AG09309 (cell line): ENCODE measurements around the gene TMED4.

Source experiments
- DNase-seq: peaks from one replicate; pipeline ENCODE4 v3.0.0-alpha.2; 2010; ENCODE audit warnings: low read depth
- H3K4me3 ChIP-seq: 2 replicates; pipeline ENCODE4 v1.5.1; 2011; ENCODE audit warnings: mild to moderate bottlenecking, low read depth, low read length, moderate library complexity; ENCODE audit not compliant: control insufficient read depth
- TF ChIP-seq, protein P1 (sequence below): IDR thresholded peaks from 2 replicates; pipeline ENCODE4 v1.5.1; 2011; ENCODE audit warnings: mild to moderate bottlenecking, low read depth, low read length, inconsistent platforms; ENCODE audit not compliant: insufficient read depth, control insufficient read depth; ENCODE audit errors: missing control alignments

The TMED4 gene

DNA sequence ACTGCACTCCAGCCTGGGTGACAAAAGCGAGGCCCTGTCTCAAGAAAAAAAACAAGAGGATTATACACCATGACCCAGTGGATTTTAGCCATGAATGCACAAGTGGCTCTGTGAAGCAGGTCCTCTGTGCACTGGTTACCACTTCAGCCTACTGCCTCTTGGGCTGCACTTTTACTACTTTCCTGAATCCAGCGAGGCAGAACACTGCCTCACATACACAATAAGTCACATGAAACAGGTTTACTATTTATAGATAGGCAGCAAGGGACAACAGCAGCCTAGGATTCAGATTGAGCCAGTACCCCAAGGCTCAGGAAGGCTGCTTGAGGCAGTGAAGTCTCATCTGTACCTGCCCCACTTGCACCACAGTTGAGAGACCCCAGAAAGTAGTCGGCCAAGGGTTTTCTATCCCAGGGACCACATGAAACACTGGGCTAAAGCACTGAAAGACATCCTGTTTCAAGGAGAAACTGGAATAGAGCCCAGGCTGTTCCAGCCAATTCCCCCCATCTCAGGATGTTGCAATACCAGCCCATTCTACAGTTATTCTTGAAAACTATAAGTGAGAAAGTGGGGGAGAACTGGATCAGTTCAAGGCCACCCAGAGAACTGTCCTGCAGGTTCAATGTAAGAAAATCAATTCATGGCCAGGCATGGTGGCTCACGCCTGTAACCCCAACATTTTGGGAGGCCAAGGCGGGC is 14.1 kb upstream of the TMED4 start:
- DNase-seq = no peak
- no peak overlapping the region for H3K4me3 ChIP-seq
- TF ChIP-seq, protein P1, sequence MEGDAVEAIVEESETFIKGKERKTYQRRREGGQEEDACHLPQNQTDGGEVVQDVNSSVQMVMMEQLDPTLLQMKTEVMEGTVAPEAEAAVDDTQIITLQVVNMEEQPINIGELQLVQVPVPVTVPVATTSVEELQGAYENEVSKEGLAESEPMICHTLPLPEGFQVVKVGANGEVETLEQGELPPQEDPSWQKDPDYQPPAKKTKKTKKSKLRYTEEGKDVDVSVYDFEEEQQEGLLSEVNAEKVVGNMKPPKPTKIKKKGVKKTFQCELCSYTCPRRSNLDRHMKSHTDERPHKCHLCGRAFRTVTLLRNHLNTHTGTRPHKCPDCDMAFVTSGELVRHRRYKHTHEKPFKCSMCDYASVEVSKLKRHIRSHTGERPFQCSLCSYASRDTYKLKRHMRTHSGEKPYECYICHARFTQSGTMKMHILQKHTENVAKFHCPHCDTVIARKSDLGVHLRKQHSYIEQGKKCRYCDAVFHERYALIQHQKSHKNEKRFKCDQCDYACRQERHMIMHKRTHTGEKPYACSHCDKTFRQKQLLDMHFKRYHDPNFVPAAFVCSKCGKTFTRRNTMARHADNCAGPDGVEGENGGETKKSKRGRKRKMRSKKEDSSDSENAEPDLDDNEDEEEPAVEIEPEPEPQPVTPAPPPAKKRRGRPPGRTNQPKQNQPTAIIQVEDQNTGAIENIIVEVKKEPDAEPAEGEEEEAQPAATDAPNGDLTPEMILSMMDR = no peak

DNA sequence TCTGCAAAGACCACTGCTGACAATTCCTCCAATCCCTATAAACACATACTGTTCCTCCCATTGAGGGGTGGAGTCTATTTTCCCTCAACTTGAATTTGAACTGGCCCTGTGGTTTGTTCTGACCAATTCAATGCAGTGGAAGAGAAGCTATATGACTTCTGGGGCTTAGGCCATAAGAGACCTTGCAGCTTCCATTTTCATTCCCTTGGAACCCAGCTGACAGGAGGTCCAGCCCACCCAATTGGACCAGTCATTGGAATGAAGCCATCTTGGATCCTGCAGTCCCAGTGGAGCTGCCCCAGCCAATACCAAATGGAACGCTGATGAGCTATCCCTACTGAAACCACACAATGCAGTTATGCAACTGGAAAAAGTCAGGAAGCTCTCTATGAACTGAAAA is 8.9 kb upstream of the TMED4 start:
- DNase-seq = no peak
- no peak overlapping the region for H3K4me3 ChIP-seq
- TF ChIP-seq, protein P1 = no peak

DNA sequence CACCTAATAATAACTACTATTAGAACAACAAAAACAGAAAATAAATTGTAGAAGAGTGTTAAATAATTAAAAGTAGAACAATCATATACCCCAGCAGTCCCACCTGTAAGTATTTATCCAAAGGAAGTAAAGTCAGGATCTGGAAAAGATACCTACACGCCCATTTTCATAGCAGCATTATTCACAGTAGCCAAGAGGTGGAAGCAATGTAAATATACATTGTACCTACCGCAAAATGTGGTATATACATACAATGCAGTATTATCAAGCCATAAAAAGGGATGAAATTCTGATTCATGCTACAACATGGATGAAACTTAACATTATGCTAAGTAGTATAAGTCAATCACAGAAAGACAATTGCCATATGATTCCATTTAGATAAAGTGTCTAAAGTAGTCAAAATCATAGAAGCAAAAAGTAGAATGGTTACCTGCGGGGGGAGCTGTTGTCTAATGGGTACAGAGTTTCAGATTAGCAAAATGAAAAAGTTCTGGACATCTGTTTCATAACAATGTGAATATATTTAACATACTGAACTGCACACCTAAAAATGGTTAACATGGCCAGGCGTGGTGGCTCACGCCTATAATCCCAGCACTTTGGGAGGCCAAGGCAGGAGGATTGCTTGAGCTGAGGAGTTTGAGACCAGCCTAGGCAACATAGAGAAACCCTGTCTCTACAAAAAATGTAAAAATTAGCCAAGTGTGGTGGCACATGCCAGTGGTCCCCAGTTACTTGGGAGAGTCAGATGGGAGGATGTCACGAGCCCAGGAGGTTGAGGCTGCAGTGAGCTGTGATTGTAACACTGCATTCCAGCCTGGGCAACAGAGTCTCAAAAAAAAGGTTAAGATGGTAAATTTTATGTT is 6.0 kb upstream of the TMED4 start:
- TF ChIP-seq, protein P1 = peak; percentile 65
- peak; percentile 39 for DNase-seq
- no peak overlapping the region for H3K4me3 ChIP-seq

DNA sequence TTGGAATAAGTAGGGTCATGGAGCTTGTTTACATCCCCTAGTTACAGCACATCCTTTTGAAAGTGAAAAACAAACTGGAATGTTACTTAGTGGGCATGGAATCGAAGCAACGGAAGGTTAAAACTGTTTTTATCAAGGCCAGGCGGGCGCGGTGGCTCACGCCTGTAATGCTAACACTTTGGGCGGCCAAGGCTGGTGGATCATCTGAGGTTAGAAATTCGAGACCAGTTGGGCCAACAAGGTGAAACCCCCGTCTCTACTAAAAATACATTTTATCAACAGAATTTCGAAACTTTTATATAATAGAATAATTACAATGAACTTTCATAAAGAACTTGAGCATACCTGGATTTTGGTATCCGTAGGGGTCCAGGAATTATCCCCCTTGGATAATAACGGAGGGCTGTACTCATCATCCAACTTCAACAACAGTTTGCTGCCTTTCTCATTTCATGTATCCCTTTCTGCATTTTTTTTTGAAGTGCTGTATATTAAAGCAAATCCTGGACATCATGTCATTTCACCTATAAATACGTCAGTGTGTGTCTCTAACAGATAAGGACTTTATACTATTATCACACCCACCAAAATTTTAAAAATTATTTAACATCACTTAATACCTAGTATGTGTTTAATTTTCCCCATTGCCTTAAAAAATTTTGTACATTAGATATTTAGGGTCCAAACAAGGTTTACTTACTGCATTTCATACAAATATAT is 1.3 kb upstream of the TMED4 start:
- peak overlapping the region; percentile 88 for H3K4me3 ChIP-seq
- no peak for DNase-seq
- TF ChIP-seq, protein P1 = no peak

DNA sequence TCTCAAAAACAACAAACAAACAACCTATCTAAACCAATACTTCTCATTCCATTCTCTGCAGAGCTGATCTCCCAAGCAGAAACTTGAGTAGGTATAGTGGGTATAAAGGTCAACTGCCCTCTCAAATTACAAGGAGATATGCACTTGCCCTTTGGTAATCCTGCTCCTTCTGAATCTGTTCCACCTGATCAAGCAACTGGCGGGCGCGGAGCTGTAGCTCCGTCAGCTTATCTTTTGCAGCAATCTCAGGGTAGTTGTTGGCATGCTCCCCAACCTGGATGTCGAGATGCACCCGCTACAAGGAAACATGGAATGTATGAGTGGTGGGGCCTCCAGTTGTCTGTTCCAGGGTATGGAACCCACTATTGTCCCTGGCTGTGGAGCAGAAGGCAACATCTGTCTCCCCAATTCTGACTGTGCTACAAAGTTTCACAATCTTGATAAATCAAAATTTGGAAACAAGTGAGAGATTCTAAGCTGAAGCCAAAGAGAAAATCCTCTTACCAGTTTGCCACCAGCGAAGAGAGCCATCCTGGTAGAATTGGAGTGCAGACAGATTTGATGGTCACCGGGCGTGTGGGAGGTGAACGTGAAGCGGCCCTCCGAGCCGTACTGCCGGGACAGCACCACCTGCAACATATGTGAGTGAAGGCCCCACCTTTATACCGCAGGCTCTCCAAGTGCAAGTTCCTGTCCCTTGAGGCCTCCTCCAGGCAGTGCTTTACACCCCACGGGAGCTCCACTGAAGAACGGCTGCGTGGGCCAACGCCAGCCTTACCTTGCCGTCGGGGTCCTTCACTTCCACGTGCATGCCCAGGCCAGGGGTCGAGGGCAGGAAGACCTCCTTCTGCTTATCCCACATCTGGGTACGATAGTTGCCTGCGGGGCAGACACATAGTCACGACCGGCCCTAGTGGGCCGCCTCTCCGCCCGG is 819 bp downstream of the TMED4 start:
- TF ChIP-seq, protein P1 = no peak
- DNase-seq = no peak
- H3K4me3 ChIP-seq = peak overlapping the region; percentile 88
